G401.6 (cell line): ENCODE data around the gene ATG9A.

Experiments used
- FAIRE-seq: peaks from 2 replicates; lab custom pipeline; 2012; peaks lifted over from hg19 to GRCh38; lab: Jason Lieb, UNC

The ATG9A gene

DNA sequence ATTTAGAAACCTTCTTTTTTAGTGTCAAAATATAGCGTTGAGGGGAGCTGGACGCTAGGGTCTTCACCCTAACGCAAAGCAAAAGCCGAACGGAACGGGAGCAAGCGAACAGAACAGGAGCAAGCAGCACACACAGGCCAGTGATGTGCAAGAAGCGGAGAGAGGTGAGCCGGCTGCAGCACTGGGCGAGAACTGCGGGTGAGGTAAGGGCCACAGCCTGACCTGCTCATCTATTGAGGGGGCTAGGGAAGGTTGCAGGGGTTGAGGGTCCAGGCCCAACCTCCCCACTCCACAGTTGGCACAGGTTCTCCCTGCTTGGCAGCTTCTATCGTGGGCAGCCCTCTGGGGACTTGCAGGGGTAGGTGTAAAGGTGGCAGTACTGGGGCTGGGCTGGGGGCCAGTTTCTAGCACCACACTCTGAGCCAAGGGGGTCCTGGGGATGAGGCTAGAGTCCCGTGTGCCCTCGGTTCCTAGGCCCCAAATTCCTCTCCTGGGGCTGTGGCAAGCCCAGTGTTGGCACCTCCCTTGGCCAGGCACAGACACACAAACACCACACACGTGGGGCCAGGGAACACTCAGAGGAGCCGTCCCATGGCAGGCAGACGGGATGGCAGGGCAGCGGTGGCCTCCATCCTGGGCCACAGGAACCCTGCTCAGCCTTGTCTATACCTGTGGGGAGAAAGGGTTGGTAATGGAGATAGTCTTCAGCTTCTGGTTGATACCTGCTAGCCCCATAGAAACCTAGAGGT lies 9.5 kb downstream of the ATG9A start:
- no peak for FAIRE-seq

DNA sequence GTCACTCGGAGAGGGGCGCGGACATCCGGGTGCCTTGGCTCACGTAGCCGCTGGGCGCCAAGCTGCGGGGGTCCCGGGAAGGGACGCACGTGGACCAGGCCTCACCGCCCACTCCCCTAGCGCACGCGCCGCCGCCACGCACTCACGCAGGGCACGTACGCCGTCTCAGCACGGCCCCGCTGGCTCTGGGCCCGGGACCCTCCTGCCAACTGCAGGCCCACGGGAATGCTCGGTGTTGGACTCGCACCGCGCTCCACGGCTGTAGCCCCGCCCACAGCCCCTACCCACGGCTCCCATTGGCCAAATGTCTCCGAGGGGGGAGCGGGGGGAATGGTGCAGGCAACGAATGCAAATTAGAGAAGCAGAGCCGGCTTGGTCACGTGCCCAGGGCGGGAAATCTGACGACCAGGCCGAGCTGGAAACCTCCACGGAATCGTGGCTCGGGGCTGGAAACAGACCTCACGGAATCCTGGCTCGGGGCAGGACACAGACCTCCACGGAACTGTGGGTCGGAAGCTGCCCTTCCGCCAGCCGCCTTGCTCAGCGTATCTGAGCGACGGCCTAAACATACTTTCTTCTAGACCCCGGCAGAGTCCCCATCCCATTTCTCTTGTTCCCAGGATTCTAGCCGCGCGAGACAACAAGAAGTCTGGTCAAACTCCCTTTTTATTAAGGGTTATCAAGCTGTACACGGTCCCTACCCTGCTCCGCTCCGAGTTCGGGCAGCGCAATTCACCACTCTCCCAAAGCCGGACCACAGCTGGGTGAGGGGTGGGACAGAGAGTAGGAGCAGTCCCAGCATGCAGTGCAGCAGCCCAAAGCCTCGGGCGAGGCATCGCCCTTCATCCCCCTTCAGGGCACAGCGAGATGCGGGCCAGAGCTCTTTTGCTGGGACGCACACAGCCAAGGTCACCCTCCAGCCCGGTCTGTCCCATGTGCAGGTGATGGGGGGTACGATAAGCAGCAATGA lies 10.4 kb downstream of the ATG9A start, which contains the start of gene ABCB6:
Gene ABCB6, minus strand, starts transcription at position 227 of the 970 bp plus-strand sequence. CDS start 285 bp downstream, outside the sequence.
- peak; percentile 73 for FAIRE-seq

DNA sequence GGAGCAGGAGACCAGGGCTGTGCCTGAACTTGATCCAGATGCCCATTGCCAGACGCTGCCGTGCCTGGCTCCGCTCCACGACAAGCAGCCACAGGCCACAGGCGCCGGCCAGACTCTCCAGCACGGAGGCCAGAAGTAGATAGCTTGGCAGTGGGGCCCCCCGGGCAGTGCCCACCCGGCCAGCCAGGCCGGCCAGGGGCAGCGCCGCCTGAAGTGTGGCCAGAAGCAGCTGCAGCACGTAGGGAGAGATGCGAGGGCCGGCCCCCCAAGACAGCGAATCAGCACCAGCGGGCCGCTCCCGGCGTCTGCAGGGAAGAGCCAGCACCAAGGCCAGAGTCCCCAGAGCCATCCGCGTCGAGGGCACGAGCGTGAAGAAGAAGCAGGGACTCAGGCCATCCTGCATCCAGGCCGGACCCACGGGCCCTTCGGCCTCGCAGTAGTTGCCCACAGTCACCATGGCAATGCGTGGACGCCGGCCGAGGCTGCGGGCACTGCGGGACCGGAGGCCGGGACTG lies 11.2 kb downstream of the ATG9A start:
- no peak for FAIRE-seq

DNA sequence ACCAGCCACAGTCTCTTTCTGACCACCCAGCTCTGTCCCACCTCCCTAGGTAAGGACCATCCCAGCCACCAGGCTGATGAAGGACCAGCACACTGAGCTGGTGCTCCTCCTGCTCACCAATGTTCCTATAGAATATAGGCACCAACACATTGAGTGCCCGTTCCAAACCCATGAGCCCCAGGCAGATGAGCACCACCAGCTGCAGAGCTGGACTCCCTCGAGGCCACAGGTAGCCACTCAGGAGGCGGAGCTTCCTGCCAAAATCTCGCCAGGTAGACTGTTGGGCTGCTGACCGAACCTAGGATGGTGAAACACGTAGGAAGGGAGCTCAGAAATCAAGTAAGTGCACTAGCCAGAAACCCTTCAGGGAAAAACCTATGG lies 12.9 kb downstream of the ATG9A start:
- FAIRE-seq, result no peak

DNA sequence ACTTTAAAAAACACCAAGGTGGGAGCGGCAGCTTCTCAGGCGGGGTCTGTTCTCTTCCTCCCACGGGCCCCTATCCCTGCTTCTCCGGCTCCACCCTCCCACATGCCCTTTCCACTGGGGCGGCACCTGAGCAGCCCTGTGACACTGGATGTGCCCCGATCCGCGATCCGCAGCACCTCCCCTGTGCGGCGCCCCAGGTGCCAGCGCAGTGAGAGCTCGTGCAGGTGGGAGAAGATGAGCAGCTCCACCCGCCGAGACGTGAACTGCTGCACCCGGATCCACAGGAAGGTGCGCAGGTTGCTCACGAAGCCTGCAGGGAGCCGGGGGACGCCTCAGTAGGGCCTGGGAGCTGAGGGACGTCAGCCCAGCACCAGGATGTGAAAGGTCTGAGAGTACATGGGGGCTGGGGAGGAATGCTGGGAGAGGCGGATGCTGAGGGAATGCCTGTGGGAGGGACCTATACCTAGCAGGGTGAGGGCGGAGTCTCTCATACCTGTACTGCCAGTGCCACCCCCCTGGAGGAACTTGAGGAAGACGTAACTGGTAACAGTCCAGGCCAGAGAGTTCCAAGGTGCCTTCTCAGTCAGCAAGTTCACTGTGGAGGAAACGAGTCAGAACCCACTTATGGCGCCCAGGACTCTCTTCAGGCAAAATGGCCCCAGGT lies 13.4 kb downstream of the ATG9A start:
- no peak for FAIRE-seq

DNA sequence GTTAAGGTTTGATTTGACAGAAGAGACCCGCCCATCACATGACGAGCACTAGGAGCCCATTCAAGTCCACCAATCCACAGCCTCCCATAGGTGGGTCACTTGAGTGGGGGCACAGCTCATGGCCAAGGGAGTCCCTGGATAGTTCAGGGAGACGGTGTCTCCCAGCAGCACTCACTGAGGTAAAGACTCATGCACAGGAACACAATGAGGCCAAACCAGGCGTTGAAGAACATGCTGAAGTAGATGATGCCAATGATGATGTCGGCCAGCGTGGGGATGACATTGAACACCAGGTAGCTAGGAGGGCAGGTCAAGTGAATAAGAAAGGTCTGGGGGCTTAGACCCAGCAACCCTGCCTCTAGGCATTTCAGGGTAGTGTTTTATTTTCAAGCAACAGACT lies 14.7 kb downstream of the ATG9A start:
- FAIRE-seq, result no peak

DNA sequence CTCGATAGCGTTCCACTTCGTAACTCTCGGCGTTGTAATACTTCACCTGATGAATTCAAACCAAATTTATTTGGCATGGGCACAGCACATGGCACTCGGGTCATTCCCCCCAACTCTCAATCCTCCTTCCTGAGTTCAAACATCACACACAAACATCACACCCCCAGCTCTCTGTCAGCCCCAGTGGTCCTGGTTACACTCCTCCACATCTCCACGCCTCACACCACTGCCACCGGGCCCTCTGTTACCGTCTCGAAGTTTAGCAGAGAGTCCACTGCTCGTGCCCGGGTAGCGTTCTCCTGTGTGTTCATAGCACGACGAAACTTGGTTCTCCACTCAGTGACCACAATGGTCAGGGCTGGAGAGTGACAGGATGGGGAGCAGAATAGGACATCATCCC lies 15.3 kb downstream of the ATG9A start:
- no peak for FAIRE-seq

DNA sequence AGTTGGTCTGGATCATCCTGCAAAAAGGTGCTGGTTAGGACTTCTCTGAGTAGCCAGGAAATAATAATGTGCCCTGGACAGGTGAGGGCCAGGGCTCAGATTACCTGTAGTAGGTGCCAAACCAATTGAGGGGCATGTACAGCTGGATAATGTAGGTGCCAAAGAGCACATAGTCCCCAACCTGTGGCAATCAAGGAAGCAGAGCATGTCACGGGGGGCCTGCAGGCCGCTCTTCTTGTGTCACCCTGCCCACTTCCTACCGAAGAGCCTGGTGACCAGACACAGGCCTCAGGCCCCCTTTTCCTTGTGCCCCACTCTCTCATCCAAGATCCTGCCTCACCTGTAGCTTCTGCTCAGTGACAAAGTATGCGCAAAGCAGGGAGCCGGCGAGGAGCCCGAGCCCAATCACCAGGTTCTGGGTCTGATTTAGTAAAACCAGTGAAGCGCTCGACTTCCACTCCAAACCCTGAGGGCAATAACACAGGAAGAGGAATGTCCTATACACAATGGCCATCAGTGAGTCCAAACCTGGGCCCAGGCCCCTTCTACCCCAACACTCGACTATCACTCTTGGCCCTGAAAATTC lies 15.9 kb downstream of the ATG9A start:
- no peak for FAIRE-seq

DNA sequence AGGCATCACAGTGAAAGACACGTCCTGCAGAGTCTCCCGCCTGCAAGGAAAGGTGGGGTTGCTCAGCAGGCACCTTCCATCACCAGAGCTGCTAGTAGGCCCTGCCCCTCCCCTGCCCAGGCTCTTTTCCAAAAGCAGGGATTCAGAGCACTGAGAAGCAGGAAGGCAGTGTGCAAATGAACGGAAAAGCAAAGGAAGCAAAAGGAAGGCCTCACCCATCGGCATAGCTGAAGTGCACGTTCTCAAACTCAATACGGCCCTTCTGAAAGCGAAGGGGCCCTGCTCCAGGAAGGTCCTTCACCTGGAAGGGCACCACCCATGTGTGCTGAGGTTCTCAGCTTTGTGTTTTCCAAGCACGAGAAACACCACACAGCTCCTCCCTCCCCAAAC lies 16.4 kb downstream of the ATG9A start:
- no peak for FAIRE-seq

DNA sequence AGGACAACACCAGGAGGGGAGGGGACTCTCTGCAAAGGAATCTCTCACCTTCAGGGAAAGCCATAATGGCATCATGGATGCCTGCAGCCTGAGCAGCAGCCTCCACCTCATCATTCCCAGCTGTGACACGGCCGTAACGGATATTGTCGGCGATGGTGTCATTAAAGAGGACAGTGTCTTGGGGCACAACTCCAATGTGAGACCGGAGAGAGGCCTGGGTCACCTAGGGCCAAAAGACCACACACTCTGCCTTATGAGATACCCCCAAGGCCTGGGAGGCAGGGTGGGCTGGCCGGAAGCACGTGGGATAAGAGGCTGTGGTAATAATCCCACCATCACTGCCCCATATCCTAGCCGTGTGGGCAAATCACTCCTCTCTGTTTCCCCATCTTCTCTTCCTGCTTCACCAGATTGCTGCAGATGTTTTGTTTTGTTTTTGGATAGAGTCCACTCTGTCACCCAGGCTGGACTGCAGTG lies 18.5 kb downstream of the ATG9A start:
- no peak for FAIRE-seq

DNA sequence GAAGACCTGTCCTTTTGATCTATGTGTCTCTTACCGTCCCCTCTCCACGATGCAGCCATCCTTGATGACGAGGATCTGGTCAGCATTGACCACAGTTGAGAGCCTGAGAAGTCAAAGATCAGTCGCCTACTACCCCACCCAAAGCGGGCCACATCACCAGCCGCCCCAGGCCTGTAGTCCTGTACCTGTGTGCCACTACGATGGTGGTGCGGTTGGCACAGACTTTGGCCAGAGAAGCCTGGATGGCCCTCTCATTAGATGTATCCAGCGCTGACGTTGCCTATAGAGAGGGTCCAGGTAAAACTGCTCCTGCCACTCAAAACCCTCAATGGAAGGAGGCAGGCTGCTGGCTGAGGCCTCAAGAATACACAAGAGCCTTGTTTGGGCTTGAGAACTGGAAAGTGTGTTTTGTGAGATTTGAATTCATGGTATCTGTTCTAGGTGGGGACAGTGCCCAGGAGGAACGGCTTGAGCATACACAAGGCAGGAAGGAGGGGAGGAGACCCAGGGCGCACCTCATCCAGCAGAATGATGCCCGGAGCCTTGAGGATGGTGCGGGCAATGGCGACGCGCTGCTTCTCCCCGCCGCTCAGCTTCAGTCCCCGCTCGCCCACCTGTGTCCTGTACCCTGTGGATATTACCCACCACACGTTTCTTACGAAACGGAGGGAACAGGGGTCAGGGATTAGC lies 19.1 kb downstream of the ATG9A start:
- no peak for FAIRE-seq

DNA sequence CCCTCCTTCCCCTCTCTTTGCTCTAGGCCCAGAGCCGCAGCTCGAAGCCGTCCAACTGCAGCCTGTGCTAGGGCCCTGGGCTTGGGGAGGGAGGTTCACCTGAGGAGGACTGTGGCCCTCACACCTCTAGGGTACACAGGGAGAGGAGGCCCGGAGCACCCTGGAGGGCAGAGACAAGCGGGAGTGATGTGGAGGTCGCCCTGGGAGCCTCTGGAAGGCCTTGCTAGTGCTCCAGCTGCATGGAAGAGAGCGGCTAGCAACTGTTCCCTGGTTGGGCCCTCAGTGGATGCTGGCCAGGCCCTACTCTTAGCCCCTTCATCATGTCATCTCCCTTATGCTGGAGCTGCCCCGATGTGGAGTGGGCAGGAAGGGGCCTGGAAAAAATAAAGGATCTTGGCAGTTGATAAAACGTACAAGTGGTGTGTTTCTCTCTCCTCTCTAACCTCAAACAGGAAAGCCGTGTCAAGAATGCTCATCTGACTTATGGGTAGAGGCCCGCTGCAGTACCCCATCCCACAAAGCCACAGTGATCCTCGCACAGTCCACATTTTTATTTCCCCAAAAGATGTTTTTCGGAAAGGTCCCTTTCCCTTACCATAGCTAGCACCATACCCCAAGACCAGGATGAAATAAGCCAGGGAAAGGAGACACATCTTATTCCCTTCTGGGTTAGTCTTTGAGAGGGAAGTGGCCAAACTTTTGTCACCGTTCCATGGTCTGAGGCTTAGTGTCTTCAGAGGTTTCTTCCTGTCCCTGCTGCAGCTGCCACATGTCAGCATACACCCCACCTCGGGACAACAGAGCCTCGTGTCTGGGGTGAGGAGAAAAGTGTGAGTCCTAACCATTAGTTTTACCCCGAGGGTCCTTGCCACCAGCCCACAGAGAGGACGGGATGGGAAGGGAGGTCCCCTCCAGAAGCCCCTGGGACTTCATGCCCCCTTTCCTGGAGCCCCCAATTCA lies 19.9 kb downstream of the ATG9A start:
- FAIRE-seq, result no peak

DNA sequence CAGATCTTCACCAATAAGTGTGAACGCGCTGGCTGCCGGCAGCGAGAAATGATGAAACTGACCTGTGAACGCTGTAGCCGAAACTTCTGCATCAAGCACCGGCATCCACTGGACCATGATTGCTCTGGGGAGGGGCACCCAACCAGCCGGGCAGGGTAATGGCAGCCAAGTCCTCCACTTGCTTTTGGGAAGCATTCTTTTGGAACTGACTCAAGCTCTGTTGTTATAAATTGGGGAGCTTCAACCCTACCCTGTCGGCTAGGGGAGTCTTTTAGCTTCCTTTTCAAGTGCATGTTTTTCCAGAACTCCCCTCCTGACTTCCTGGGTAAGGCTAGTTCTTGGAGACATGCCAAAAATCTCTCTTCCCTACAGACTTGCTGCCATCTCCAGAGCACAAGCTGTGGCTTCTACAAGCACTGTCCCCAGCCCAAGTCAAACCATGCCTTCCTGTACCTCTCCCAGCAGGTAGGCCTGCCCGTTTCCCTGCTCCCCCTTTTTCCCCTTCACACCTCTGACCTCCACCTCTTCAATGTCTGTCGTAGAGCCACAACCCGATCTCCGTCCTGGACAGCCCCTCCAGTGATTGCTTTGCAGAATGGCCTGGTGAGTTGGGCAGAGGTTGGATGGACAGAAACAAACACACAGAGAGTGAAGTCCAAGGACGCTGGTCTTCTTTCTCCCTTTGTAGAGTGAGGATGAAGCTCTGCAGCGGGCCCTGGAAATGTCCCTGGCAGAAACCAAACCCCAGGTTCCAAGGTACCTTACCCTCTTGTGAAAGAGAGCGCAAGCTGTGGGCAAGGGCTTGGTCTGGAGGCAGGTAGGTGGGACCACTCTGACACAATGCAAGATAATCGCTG lies 21.3 kb downstream of the ATG9A start:
- no peak for FAIRE-seq

DNA sequence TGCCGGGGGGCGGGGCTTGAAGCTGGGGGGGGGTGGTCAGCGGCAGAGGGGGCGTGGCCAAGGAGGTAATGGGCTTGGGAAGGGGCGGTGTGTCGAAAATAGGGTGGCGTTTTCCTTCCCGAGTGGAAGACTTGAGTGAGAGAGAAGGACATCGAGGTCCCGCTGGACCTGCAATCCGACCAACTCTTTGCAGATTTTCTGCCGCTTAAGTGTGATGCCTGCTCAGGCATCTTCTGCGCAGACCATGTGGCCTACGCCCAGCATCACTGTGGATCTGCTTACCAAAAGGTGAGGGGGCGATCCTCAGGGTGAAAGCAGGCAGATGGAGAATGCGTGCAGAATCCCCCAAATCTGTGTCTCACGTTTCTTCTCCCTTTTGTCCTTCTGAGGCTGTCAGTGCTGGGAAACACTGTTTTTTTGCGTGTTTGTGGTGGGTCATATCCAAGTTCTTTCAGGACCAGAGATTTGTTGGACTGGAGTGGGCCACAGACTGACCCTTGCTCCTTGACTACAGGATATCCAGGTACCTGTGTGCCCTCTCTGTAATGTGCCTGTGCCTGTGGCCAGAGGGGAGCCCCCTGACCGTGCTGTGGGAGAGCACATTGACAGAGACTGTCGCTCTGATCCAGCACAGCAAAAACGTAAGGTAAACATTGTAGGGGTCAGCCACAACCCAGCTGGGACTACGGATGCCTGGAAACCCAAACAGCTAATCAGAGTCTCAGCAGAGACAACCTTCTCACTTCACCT lies 22.1 kb downstream of the ATG9A start:
- FAIRE-seq, result no peak

DNA sequence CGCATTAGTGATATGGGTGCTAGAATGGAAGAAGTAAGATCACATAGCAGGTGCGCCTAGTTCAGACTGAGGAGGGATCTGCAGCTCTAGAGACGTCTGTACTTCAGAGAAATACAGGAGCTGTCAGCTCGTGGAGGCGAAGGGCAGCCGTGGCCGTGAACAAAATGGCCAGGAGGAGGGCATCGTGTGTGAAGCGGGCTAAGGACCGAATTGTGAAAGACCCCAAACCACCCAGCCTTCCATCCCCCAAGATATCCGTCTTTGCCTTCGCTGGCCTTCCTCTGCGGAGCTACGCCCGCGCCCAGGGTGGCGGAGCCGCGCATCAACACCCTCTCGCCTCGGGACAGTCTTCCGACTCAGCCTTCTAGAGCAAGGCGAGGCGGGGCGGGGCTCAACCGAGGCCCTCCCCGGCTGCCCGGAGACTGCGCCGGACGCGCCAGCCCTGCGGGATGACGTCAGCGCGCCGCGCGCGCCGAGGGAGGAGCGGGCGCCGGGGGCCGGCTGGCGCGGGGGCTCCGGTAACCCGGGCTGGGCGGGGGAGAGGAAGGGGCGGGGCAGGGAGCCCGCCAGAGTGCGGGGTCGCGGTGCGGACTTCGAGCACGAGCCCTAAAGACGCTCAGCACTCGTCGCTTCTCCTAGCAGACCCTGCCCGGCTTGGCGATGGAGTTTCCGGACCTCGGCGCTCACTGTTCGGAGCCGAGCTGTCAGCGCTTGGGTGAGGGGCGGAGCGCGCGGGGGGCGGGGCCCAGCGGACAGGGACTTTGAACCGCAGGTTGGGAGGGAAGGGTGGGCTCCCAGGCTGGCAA lies 22.9 kb downstream of the ATG9A start, which contains the start of gene ZFAND2B:
Gene ZFAND2B, plus strand, starts transcription at position 455 of the 806 bp plus-strand sequence. Its CDS starts 206 bp downstream, at position 661.
- FAIRE-seq, result no peak

DNA sequence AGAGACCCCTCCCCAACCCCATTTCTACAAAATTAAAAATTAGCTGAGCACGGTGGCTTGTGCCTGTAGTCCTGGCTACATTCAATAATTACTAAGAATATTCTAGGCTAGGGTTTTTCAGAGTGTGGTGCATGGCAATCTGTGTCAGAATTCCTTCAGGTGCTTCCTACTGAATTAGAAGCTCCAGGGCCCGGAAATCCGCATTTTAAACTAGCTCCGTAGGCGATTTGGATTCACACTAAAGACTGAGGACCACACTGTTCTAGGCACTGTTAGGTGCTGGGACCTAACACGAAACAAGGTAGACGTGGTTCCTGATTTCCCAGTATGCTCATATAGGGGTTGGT lies 23.5 kb downstream of the ATG9A start:
- no peak for FAIRE-seq

DNA sequence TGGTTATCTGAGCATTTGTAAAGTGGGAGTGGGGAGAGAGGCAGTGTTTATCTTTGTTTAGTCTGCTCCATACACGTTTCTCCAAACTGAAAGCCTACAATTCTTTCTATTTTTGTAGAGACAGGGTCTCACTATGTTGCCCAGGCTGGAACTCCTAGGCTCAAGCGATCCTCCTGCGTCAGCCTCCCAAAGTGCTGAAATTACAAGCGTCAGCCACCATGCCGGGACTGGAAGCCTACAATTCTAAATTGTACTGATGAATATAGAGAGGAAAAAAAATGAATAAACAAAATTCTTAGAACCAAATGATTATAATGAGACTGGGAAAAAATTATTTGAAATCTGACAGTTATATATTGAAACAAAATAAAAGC lies 24.3 kb downstream of the ATG9A start:
- no peak for FAIRE-seq
